HepG2 (cell line): ENCODE results near the gene ZNF568. TPM values are rescaled to one million over a fixed set of nuclear protein-coding genes. Genes with fewer than 3 reads are reported as not detected.

ENCODE experiments used
- ATAC-seq: fragments of 200-7000 bp; cut with Tn5 transposase; 3 replicates; pipeline ENCODE4 v1.9.1; 2020; ENCODE audit warnings: mild to moderate bottlenecking, moderate library complexity
- BruUV-seq: library from RNA; stranded (reverse); fragments of 400-500 nt; replicated peaks from 2 replicates; lab custom pipeline; 2021; lab: Mats Ljungman, UMichigan
- CTCF ChIA-PET: fragments of 300-600 bp; formaldehyde crosslinking; extraction: SDS; loops from one replicate; lab custom pipeline; 2021; ENCODE audit warnings: low total read pairs, inconsistent platforms, low intra/inter-chr PET ratio; lab: Yijun Ruan, JAX
- POLR2A ChIA-PET: fragments of 350-600 bp; sonication (Branson Sonifier 250); formaldehyde crosslinking; loops from one replicate; lab custom pipeline; 2020; ENCODE audit warnings: antibody characterized with exemption, inconsistent platforms; lab: Yijun Ruan, JAX
- DNase-seq: peaks from one replicate; pipeline ENCODE4 v3.0.0-alpha.2; 2015; ENCODE audit warnings: low spot score
- FAIRE-seq: peaks from 3 replicates; lab custom pipeline; 2011; peaks lifted over from hg19 to GRCh38; lab: Jason Lieb, UNC
- H2AFZ ChIP-seq: one replicate; pipeline ENCODE4 v1.6.1; 2011; ENCODE audit warnings: low read length, inconsistent platforms
- H3K27ac ChIP-seq: fragments of 300-600 bp; 3 replicates; pipeline ENCODE4 v1.8.0; 2011; ENCODE audit warnings: mixed run types, mild to moderate bottlenecking, mixed read lengths, low read length, inconsistent platforms; ENCODE audit not compliant: insufficient read depth; ENCODE audit errors: extremely low read length
- H3K27me3 ChIP-seq, 2 experiments: fragments of 200-600 bp in 1 of 2; 2 replicates in 1 of 2; 3 replicates in 1 of 2; pipeline versions ENCODE4 v1.6.0 to v1.8.0; 2011; ENCODE audit warnings: low read length in 2 of 2, mild to moderate bottlenecking in 2 of 2, moderate library complexity in 2 of 2, inconsistent platforms in 1 of 2; ENCODE audit not compliant: insufficient read depth in 2 of 2, control insufficient read depth in 1 of 2
- H3K36me3 ChIP-seq, 2 experiments: fragments of 200-600 bp in 1 of 2; replicated peaks in 1 of 2; 2 replicates in 1 of 2; 3 replicates in 1 of 2; pipeline versions ENCODE4 v1.5.1 to v1.8.0; 2011; ENCODE audit warnings: low read length in 2 of 2, inconsistent platforms in 1 of 2; ENCODE audit not compliant: insufficient read depth in 2 of 2, control insufficient read depth in 1 of 2
- H3K4me1 ChIP-seq: 2 replicates; pipeline ENCODE4 v1.5.1; 2012; ENCODE audit warnings: low read length, inconsistent platforms; ENCODE audit not compliant: insufficient read depth
- H3K4me2 ChIP-seq: 2 replicates; pipeline ENCODE4 v1.6.0; 2011; ENCODE audit warnings: low read depth, low read length, inconsistent platforms
- H3K4me3 ChIP-seq, 3 experiments: fragments of 200-600 bp in 1 of 3; sonication (generic), shearing (Covaris generic) in 1 of 3; replicated peaks in 1 of 3; 2 replicates each; pipeline ENCODE4 v1.5.1; 2011 to 2016; ENCODE audit warnings: low read length in 3 of 3, inconsistent platforms in 2 of 3, low read depth in 2 of 3, mild to moderate bottlenecking in 2 of 3, control low read depth in 1 of 3, mixed read lengths in 1 of 3; ENCODE audit not compliant: insufficient read depth in 1 of 3
- H3K79me2 ChIP-seq: one replicate; pipeline ENCODE4 v1.6.1; 2011; ENCODE audit warnings: low read length, inconsistent platforms; ENCODE audit not compliant: insufficient read depth
- H3K9ac ChIP-seq: 2 replicates; pipeline ENCODE4 v1.6.0; 2011; ENCODE audit warnings: mild to moderate bottlenecking, low read depth, low read length, inconsistent platforms; ENCODE audit not compliant: insufficient read depth
- H3K9me3 ChIP-seq: 2 replicates; pipeline ENCODE4 v1.5.1; 2012; ENCODE audit warnings: mild to moderate bottlenecking, low read length
- H4K20me1 ChIP-seq: 2 replicates; pipeline ENCODE4 v1.6.0; 2011; ENCODE audit warnings: inconsistent platforms, mild to moderate bottlenecking, low read length, moderate library complexity; ENCODE audit not compliant: insufficient read depth
- DBP ChIP-seq: sonication (generic); formaldehyde crosslinking; IDR thresholded peaks from 2 replicates; pipeline ENCODE4 v1.4.0; 2020; ENCODE audit warnings: missing genetic modification reagents; ENCODE audit errors: not compliant biosample characterization
- USF2 ChIP-seq, 2 experiments: sonication (generic) in 1 of 2; formaldehyde crosslinking in 1 of 2; IDR thresholded peaks; 2 replicates each; pipeline versions ENCODE4 v1.5.1 to v1.6.1; 2011 to 2020; ENCODE audit warnings: borderline replicate concordance in 1 of 2, low read depth in 1 of 2, low read length in 1 of 2, mild to moderate bottlenecking in 1 of 2, missing genetic modification reagents in 1 of 2, moderate library complexity in 1 of 2
- ZFP37 ChIP-seq: sonication (generic); formaldehyde crosslinking; IDR thresholded peaks from 2 replicates; pipeline ENCODE4 v1.4.0; 2020; ENCODE audit warnings: missing genetic modification reagents, borderline replicate concordance
- ZNF253 ChIP-seq: sonication (generic); formaldehyde crosslinking; IDR thresholded peaks from 2 replicates; pipeline ENCODE4 v1.8.0; 2022; ENCODE audit warnings: mild to moderate bottlenecking, missing genetic modification reagents, borderline replicate concordance
- ZNF574 ChIP-seq: sonication (generic); formaldehyde crosslinking; IDR thresholded peaks from 2 replicates; pipeline ENCODE4 v1.4.0; 2020; ENCODE audit warnings: missing genetic modification reagents
- ZSCAN25 ChIP-seq: sonication (generic); formaldehyde crosslinking; IDR thresholded peaks from 2 replicates; pipeline ENCODE4 v1.8.0; 2022; ENCODE audit warnings: mild to moderate bottlenecking, missing genetic modification reagents
- WGBS: methylation state at CpG from one replicate; pipeline ENCODE4 v1.1.6; 2017; ENCODE audit warnings: low lambda C conversion rate; 5-methylcytosine and 5-hydroxymethylcytosine counted together
- in situ Hi-C: cut with HindIII; loops from 2 replicates; pipeline ENCODE4 v1.10.0; 2017; ENCODE audit warnings: low pct_unique_long_range_greater_than_20kb; ENCODE audit not compliant: extremely low pct_ligation_motif_present
- intact Hi-C: fragments of 100-400 bp; cut with micrococcal nuclease; formaldehyde crosslinking; loops from one replicate; pipeline ENCODE4 v1.10.0; 2022; ENCODE audit not compliant: unreplicated experiment
- polyA plus RNA-seq, 8 experiments: library from polyadenylated mRNA; depleted of rRNA in 3 of 8; stranded (reverse) in 7 of 8; unstranded in 1 of 8; fragments of >200 nt; fragmentation: Illumina TruSeq in 4 of 8; extraction: Trizol in 4 of 8; gene quantifications; 2 replicates each; pipeline versions ENCODE4 v1.2.1 to v1.2.3, GENCODE V29; 2011 to 2016; ENCODE audit warnings: low read depth in 4 of 8, missing spikeins in 1 of 8, mixed read lengths in 1 of 8; ENCODE audit not compliant: insufficient read depth in 1 of 8
- total RNA-seq, 5 experiments: library from RNA; depleted of rRNA; stranded (reverse); fragments of >200 nt; fragmentation: Illumina TruSeq; extraction: Trizol; gene quantifications; 2 replicates each; pipeline ENCODE4 v1.2.3, GENCODE V29; 2016; ENCODE audit warnings: low read depth in 1 of 5

The ZNF568 gene
- total and polyA plus RNA-seq, 2 of the 13 experiments (the other 11 are each of a cell fraction or from before 2014, with no cell fraction given): 0.15 to 1.00 TPM

GRCh38 chr19:36950335-36951119 is 34.4 kb downstream of the ZNF568 start:
- no peak overlapping the region for H3K27ac ChIP-seq
- H3K27me3 ChIP-seq: no peaks in the 10 kb centered on the region
- H2AFZ ChIP-seq: no peak overlapping the region
- no peak overlapping the region for H3K4me2 ChIP-seq
- POLR2A ChIA-PET: no interaction called here
- no peaks in the 10 kb centered on the region for H3K36me3 ChIP-seq
- BruUV-seq: no TSS peak
- no peaks in the 10 kb centered on the region for H3K79me2 ChIP-seq
- FAIRE-seq (no peak), ATAC-seq (no peak), DNase-seq (no peak)
- intact Hi-C loops (no loop called here), in situ Hi-C loops (no loop called here)
- WGBS: 70% methylated on average over 5 of the region's 5 CpGs
- CTCF ChIA-PET: no interaction called here
- no peaks in the 10 kb centered on the region for H3K4me1 ChIP-seq
- no peak overlapping the region for H3K4me3 ChIP-seq
- TF ChIP-seq ZNF574 (CRISPR knock-in tag): no peak
- TF ChIP-seq DBP (CRISPR knock-in tag): no peak
- no peak for TF ChIP-seq ZNF253 (CRISPR knock-in tag)
- TF ChIP-seq ZSCAN25 (CRISPR knock-in tag): no peak
- no peak for TF ChIP-seq ZFP37 (CRISPR knock-in tag)
- no peak for TF ChIP-seq USF2 (IDR thresholded peaks at IDR 0.05; ENCODE audit: low read depth, low read length)
- no peak for TF ChIP-seq USF2 (CRISPR knock-in tag; IDR thresholded peaks at IDR 0.05; ENCODE audit: borderline replicate concordance)
- no peak overlapping the region for H3K9ac ChIP-seq
- no peaks in the 10 kb centered on the region for H4K20me1 ChIP-seq
- H3K9me3 ChIP-seq: peaks cover 74% of the 10 kb centered on the region
